ENCODE data around the gene MEGF11.

DNA sequence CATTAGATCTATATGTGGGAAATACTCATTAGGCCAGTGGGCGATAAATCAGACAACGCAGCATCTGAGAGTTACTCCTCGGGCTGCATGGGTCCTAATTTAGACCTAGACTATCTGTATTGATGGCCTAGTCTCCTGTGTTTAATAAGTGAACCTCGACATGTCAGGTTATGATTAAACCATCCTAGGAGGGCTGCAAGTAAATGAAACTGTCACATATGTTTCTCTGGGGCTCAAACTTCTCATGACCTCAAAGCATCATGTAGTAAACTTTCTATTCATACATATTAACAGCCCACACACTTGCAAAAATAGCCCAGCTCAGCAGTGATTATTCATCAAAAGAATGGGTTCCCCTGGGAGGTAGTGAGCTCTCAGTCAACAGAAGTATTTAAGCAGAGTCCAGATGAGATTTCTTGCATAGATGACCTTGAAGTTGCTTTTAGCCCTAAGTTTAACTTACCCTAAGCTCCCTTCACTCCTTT, 332.7 kb downstream of the MEGF11 start:
- TF ChIP-seq ZNF274 (IDR thresholded peaks at IDR 0.05; ENCODE audit: low read depth, low read length): no peak
- no peak for TF ChIP-seq YY1 (IDR thresholded peaks at IDR 0.05; ENCODE audit: insufficient read depth, insufficient read length)
